CD4-positive, alpha-beta T cell treated with Interleukin-12 subunit alpha and Interleukin-12 subunit beta, for 1 hour (primary cell): ENCODE measurements around the gene PODNL1.
"Not testable (repeated sequence)": the region's sequence is repeated elsewhere in the genome, so short reads cannot be mapped to it uniquely, and the experiment has no call there.

Experiments used
- DNase-seq: peaks from one replicate; pipeline ENCODE4 v3.0.0-alpha.2; 2020

The PODNL1 gene

GRCh38 chr19:13973479-13973878 lies 35.3 kb upstream of the PODNL1 start:
- DNase-seq = not testable (repeated sequence)

- DNase-seq = no peak
These were observed 34.3 kb upstream of the PODNL1 start for GRCh38 chr19:13972368-13973155.

- DNase-seq = not testable (repeated sequence)
These were observed 33.7 kb upstream of the PODNL1 start for GRCh38 chr19:13971868-13972267.

- DNase-seq = no peak
These were observed 31.7 kb upstream of the PODNL1 start for GRCh38 chr19:13969897-13970296.

- DNase-seq = no peak
These were observed 30.8 kb upstream of the PODNL1 start for GRCh38 chr19:13968999-13969398.

GRCh38 chr19:13968383-13968935 lies 30.2 kb upstream of the PODNL1 start:
- no peak for DNase-seq

- DNase-seq = not testable (repeated sequence)
These were observed 29.0 kb upstream of the PODNL1 start for GRCh38 chr19:13967206-13967605.

GRCh38 chr19:13966684-13967128 lies 28.5 kb upstream of the PODNL1 start:
- no peak for DNase-seq

GRCh38 chr19:13965926-13966683 lies 27.9 kb upstream of the PODNL1 start:
- no peak for DNase-seq

- DNase-seq = no peak
These were observed 27.2 kb upstream of the PODNL1 start for GRCh38 chr19:13965377-13965896.

GRCh38 chr19:13964776-13965175 lies 26.6 kb upstream of the PODNL1 start:
- DNase-seq = no peak

GRCh38 chr19:13963603-13964105 lies 25.4 kb upstream of the PODNL1 start:
- DNase-seq = no peak

GRCh38 chr19:13962699-13963602 lies 24.7 kb upstream of the PODNL1 start:
- no peak for DNase-seq

GRCh38 chr19:13961826-13962698 lies 23.8 kb upstream of the PODNL1 start:
- no peak for DNase-seq

GRCh38 chr19:13960863-13961784 lies 22.9 kb upstream of the PODNL1 start:
- no peak for DNase-seq

GRCh38 chr19:13959962-13960862 lies 22.0 kb upstream of the PODNL1 start:
- DNase-seq = peak; percentile 35

GRCh38 chr19:13959141-13959961 lies 21.1 kb upstream of the PODNL1 start:
- DNase-seq = no peak

GRCh38 chr19:13958043-13958442 lies 19.8 kb upstream of the PODNL1 start:
- DNase-seq = no peak
